Sigmoid colon (tissue), 7 donors: ENCODE data around the gene B4GALT6. TPM values are rescaled to one million over a fixed set of nuclear protein-coding genes. Genes with fewer than 3 reads are reported as not detected.

ENCODE experiments used
- DNase-seq: peaks from one replicate; pipeline ENCODE4 v3.0.0-alpha.2; 2019
- H3K27ac ChIP-seq, 4 donors: fragments of 200-600 bp; sonication (generic); one replicate each; pipeline ENCODE4 v1.5.1; 2016 to 2019; ENCODE audit warnings: mild to moderate bottlenecking in 1 of 4
- H3K27me3 ChIP-seq, 3 donors: fragments of 200-600 bp; sonication (generic); one replicate each; pipeline ENCODE4 v1.5.1; 2019; ENCODE audit warnings: mild to moderate bottlenecking in 1 of 3
- H3K36me3 ChIP-seq, 4 donors: fragments of 200-600 bp; sonication (generic); one replicate each; pipeline ENCODE4 v1.5.1; 2016 to 2019
- H3K4me1 ChIP-seq, 4 donors: fragments of 200-600 bp; sonication (generic); one replicate each; pipeline ENCODE4 v1.5.1; 2017 to 2019
- H3K4me3 ChIP-seq, 4 donors: fragments of 200-600 bp; sonication (generic); one replicate each; pipeline ENCODE4 v1.5.1; 2017 to 2019; ENCODE audit warnings: mild to moderate bottlenecking in 2 of 4, moderate library complexity in 1 of 4
- H3K9me3 ChIP-seq, 4 donors: fragments of 200-600 bp in 3 of 4; sonication (generic) in 3 of 4; one replicate each; pipeline versions ENCODE4 v1.5.1 to v1.6.1; 2013 to 2019
- CTCF ChIP-seq, 4 experiments: fragments of 450-650 bp in 3 of 4; fragments of 200-600 bp in 1 of 4; IDR thresholded peaks; one replicate each; pipeline ENCODE4 v1.5.1; 2016 to 2019; ENCODE audit warnings: antibody characterized with exemption in 4 of 4, mild to moderate bottlenecking in 3 of 4, moderate library complexity in 2 of 4
- EP300 ChIP-seq, 4 donors: sonication (generic); formaldehyde crosslinking; IDR thresholded peaks; one replicate each; pipeline ENCODE4 v1.6.1; 2017; ENCODE audit warnings: antibody characterized with exemption in 4 of 4
- POLR2A ChIP-seq, 2 donors: fragments of 450-650 bp; IDR thresholded peaks; one replicate each; pipeline ENCODE4 v1.6.1; 2016; ENCODE audit warnings: antibody characterized with exemption in 2 of 2, mild to moderate bottlenecking in 2 of 2, moderate library complexity in 2 of 2
- POLR2AphosphoS5 ChIP-seq, 4 donors: sonication (generic); formaldehyde crosslinking; IDR thresholded peaks; one replicate each; pipeline ENCODE4 v1.6.1; 2017; ENCODE audit warnings: antibody characterized with exemption in 4 of 4
- WGBS, 2 donors: extraction: QIAGEN DNeasy Blood & Tissue Kit; methylation state at CpG; one replicate each; pipeline ENCODE4 v1.1.7; 2013; 5-methylcytosine and 5-hydroxymethylcytosine counted together
- intact Hi-C: fragments of 100-400 bp; cut with DNase I; formaldehyde crosslinking; loops from one replicate; pipeline ENCODE4 v1.15.1; 2023
- polyA plus RNA-seq, 3 donors: library from polyadenylated mRNA; stranded (reverse); fragments of 200-250 nt; gene quantifications; one replicate each; pipeline ENCODE4 v1.2.3, GENCODE V29; 2013
- total RNA-seq, 4 donors: library from RNA; depleted of rRNA; stranded (reverse); fragments of >200 nt; gene quantifications; one replicate each; pipeline ENCODE4 v1.1.0, GENCODE V29; 2016
- donor health status: healthy with polysubstance abuse.
- donor health status: Bipolar disorder and iron deficiency.
- donor health status: healthy.

The B4GALT6 gene
- total and polyA plus RNA-seq, 7 donors, result 1.2 to 7.8 (median 4.7) TPM; not detected in 1

- 62 to 65% methylated on average over 3 of the region's 3 CpGs for WGBS, 2 donors
- TF ChIP-seq EP300 (IDR thresholded peaks at IDR 0.05) (no peak), POLR2A (IDR thresholded peaks at IDR 0.05) (no peak), POLR2AphosphoS5 (IDR thresholded peaks at IDR 0.05) (no peak), CTCF (IDR thresholded peaks at IDR 0.05) (no peak)
- intact Hi-C loops, result no loop called here
Measured at GRCh38 chr18:31710826-31711225, 26.4 kb upstream of the B4GALT6 start.

GRCh38 chr18:31707815-31708214 lies 23.4 kb upstream of the B4GALT6 start:
- intact Hi-C loops, result no loop called here
- H3K4me3 ChIP-seq, result no peak overlapping the region

More at GRCh38 chr18:31710826-31711225, 26.4 kb upstream of the B4GALT6 start:
- H3K4me1 ChIP-seq, result no peaks in the 10 kb centered on the region
- H3K9me3 ChIP-seq, result no peaks in the 10 kb centered on the region
- H3K27me3 ChIP-seq, result no peaks in the 10 kb centered on the region
- H3K4me3 ChIP-seq, result no peak overlapping the region
- no peak for DNase-seq
- no peaks in the 10 kb centered on the region for H3K36me3 ChIP-seq
- no peak overlapping the region for H3K27ac ChIP-seq

GRCh38 chr18:31702449-31702848 lies 18.1 kb upstream of the B4GALT6 start:
- H3K9me3 ChIP-seq, result peaks cover 0 to 3% (median 0%) of the 10 kb centered on the region in 4 donors
- H3K36me3 ChIP-seq, result no peaks in the 10 kb centered on the region
- H3K27ac ChIP-seq, result no peak overlapping the region
- 91 to 92% methylated on average over 3 of the region's 3 CpGs for WGBS, 2 donors
- no peaks in the 10 kb centered on the region for H3K27me3 ChIP-seq
- no peaks in the 10 kb centered on the region for H3K4me1 ChIP-seq
- no peak for DNase-seq
- TF ChIP-seq EP300 (IDR thresholded peaks at IDR 0.05) (no peak), CTCF (IDR thresholded peaks at IDR 0.05) (no peak), POLR2A (IDR thresholded peaks at IDR 0.05) (no peak), POLR2AphosphoS5 (IDR thresholded peaks at IDR 0.05) (no peak)
- intact Hi-C loops, result no loop called here
- no peak overlapping the region for H3K4me3 ChIP-seq

More at GRCh38 chr18:31707815-31708214, 23.4 kb upstream of the B4GALT6 start:
- no peaks in the 10 kb centered on the region for H3K9me3 ChIP-seq
- H3K27ac ChIP-seq, result no peak overlapping the region
- DNase-seq, result no peak
- no peak for TF ChIP-seq CTCF (IDR thresholded peaks at IDR 0.05)
- TF ChIP-seq POLR2AphosphoS5 (IDR thresholded peaks at IDR 0.05), result no peak
- no peak for TF ChIP-seq EP300 (IDR thresholded peaks at IDR 0.05)
- no peaks in the 10 kb centered on the region for H3K4me1 ChIP-seq
- H3K27me3 ChIP-seq, result no peaks in the 10 kb centered on the region
- H3K36me3 ChIP-seq, result no peaks in the 10 kb centered on the region

DNA sequence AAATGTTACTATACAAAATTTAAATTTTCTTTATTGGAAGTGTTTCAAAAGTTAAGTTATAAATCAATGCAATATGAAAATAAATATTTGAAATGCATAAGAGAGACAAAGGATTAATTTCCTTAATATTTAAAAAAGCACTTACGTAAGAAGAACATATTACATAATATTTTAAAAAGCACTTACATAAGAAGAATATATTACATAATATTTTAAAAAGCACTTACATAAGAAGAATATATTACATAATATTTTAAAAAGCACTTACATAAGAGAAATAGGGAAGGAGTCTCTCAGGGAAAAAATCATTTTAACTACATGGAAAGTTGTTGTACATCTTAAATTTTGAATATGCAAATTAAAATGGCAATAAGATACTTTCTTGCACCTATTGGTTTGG lies 17.4 kb upstream of the B4GALT6 start:
- 90 to 93% methylated on average over 1 of the region's 1 CpG for WGBS, 2 donors
- no peak overlapping the region for H3K27ac ChIP-seq
- no peak for DNase-seq
- no peaks in the 10 kb centered on the region for H3K36me3 ChIP-seq
- no peaks in the 10 kb centered on the region for H3K27me3 ChIP-seq
- no peak for TF ChIP-seq CTCF (IDR thresholded peaks at IDR 0.05)
- TF ChIP-seq POLR2A (IDR thresholded peaks at IDR 0.05), result no peak
- no peak for TF ChIP-seq POLR2AphosphoS5 (IDR thresholded peaks at IDR 0.05)
- TF ChIP-seq EP300 (IDR thresholded peaks at IDR 0.05), result no peak
- H3K4me3 ChIP-seq, result no peak overlapping the region
- H3K4me1 ChIP-seq, result no peaks in the 10 kb centered on the region
- H3K9me3 ChIP-seq, result peaks cover 0 to 3% (median 0%) of the 10 kb centered on the region in 4 donors
- intact Hi-C loops, result no loop called here

GRCh38 chr18:31700990-31701389 lies 16.6 kb upstream of the B4GALT6 start:
- no peaks in the 10 kb centered on the region for H3K36me3 ChIP-seq
- H3K4me1 ChIP-seq, result no peaks in the 10 kb centered on the region
- TF ChIP-seq POLR2A (IDR thresholded peaks at IDR 0.05) (no peak), EP300 (IDR thresholded peaks at IDR 0.05) (no peak), CTCF (IDR thresholded peaks at IDR 0.05) (no peak), POLR2AphosphoS5 (IDR thresholded peaks at IDR 0.05) (no peak)
- H3K4me3 ChIP-seq, result no peak overlapping the region
- WGBS, 2 donors, result 61 to 87% methylated on average over 1 of the region's 1 CpG
- H3K9me3 ChIP-seq, result peaks cover 0 to 3% (median 0%) of the 10 kb centered on the region in 4 donors
- H3K27me3 ChIP-seq, result no peaks in the 10 kb centered on the region
- no peak overlapping the region for H3K27ac ChIP-seq
- no peak for DNase-seq
- intact Hi-C loops, result no loop called here
